Left lung (tissue), 10 donors: ENCODE data around the gene DSCAML1. TPM values are rescaled to one million over a fixed set of nuclear protein-coding genes. Genes with fewer than 3 reads are reported as not detected.

Source experiments
- ATAC-seq: fragments of 200-7000 bp; cut with Tn5 transposase; one replicate; pipeline ENCODE4 v1.9.1; 2020; ENCODE audit warnings: moderate library complexity
- DNase-seq, 4 donors: peaks; one replicate each; pipeline ENCODE4 v3.0.0-alpha.2; 2013 to 2020
- H3K27ac ChIP-seq, 2 donors: fragments of 200-600 bp; sonication (generic) in 1 of 2; one replicate each; pipeline versions ENCODE4 v1.5.0 to v1.8.0; 2020 to 2021
- H3K27me3 ChIP-seq, 2 donors: fragments of 200-600 bp; sonication (generic) in 1 of 2; one replicate each; pipeline versions ENCODE4 v1.5.0 to v1.8.0; 2020 to 2021
- H3K36me3 ChIP-seq, 2 donors: fragments of 200-600 bp; sonication (generic) in 1 of 2; one replicate each; pipeline versions ENCODE4 v1.5.0 to v1.8.0; 2020 to 2021
- H3K4me1 ChIP-seq, 2 donors: fragments of 200-600 bp; one replicate each; pipeline ENCODE4 v1.8.0; 2021
- H3K4me3 ChIP-seq, 2 donors: fragments of 200-600 bp; sonication (generic) in 1 of 2; one replicate each; pipeline versions ENCODE4 v1.5.0 to v1.8.0; 2020 to 2021; ENCODE audit warnings: mild to moderate bottlenecking in 1 of 2
- H3K9me3 ChIP-seq, 2 donors: fragments of 200-600 bp; sonication (generic) in 1 of 2; one replicate each; pipeline versions ENCODE4 v1.5.0 to v1.8.0; 2020 to 2021
- intact Hi-C, 2 donors: fragments of 100-400 bp; cut with DNase I; formaldehyde crosslinking; loops; one replicate each; pipeline versions ENCODE4 v1.11.2 to v1.14.2; 2022
- polyA plus RNA-seq, 6 donors: library from polyadenylated mRNA; unstranded; fragments of 120-200 nt; gene quantifications; one replicate each; pipeline ENCODE4 v1.2.1, GENCODE V29; 2013; ENCODE audit not compliant: insufficient read length in 6 of 6
- total RNA-seq, 2 donors: library from RNA; stranded (reverse); fragmentation: NEBNext Ultra II Directional; extraction: Animal tissue kit (Norgen Biotek cat#: 25700); gene quantifications; one replicate each; pipeline ENCODE4 v1.2.1, GENCODE V29; 2021
- TF ChIP-seq, protein P1 (sequence below), 2 donors: fragments of 200-600 bp; sonication (generic) in 1 of 2; IDR thresholded peaks; one replicate each; pipeline versions ENCODE4 v1.5.0 to v1.8.0; 2021; ENCODE audit warnings: antibody characterized with exemption in 2 of 2
- donor health status: DM: no; HTN: yes; CAD: no.
- donor health status: DM: no; HTN: no; CAD: no.

DSCAML1 gene
- total and polyA plus RNA-seq, 8 donors: 0.35 to 1.8 (median 1.2) TPM

GRCh38 chr11:117834838-117835443, 37.9 kb upstream of the DSCAML1 start:
- Histone ChIP-seq H3K36me3 (no peaks in the 10 kb centered on the region), H3K9me3 (no peaks in the 10 kb centered on the region), H3K4me1 (peaks cover 4 to 36% of the 10 kb centered on the region in 2 donors), H3K4me3 (no peak overlapping the region), H3K27me3 (no peaks in the 10 kb centered on the region), H3K27ac (no peak overlapping the region)
- intact Hi-C loops: no loop called here
- peak in 1 of 4 donors; percentile 17 for DNase-seq
- no peak for ATAC-seq
- TF ChIP-seq, protein P1, sequence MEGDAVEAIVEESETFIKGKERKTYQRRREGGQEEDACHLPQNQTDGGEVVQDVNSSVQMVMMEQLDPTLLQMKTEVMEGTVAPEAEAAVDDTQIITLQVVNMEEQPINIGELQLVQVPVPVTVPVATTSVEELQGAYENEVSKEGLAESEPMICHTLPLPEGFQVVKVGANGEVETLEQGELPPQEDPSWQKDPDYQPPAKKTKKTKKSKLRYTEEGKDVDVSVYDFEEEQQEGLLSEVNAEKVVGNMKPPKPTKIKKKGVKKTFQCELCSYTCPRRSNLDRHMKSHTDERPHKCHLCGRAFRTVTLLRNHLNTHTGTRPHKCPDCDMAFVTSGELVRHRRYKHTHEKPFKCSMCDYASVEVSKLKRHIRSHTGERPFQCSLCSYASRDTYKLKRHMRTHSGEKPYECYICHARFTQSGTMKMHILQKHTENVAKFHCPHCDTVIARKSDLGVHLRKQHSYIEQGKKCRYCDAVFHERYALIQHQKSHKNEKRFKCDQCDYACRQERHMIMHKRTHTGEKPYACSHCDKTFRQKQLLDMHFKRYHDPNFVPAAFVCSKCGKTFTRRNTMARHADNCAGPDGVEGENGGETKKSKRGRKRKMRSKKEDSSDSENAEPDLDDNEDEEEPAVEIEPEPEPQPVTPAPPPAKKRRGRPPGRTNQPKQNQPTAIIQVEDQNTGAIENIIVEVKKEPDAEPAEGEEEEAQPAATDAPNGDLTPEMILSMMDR (IDR thresholded peaks at IDR 0.05): no peak

- H3K36me3 ChIP-seq: no peaks in the 10 kb centered on the region
- intact Hi-C loops: no loop called here
- H3K27me3 ChIP-seq: no peaks in the 10 kb centered on the region
- no peak overlapping the region for H3K4me3 ChIP-seq
- no peaks in the 10 kb centered on the region for H3K9me3 ChIP-seq
- no peak overlapping the region for H3K27ac ChIP-seq
- ATAC-seq (no peak), DNase-seq (no peak)
- TF ChIP-seq, protein P1 (IDR thresholded peaks at IDR 0.05): no peak
- H3K4me1 ChIP-seq: peaks cover 5 to 42% of the 10 kb centered on the region in 2 donors
These were observed 37.2 kb upstream of the DSCAML1 start for GRCh38 chr11:117834068-117834810.

DNA sequence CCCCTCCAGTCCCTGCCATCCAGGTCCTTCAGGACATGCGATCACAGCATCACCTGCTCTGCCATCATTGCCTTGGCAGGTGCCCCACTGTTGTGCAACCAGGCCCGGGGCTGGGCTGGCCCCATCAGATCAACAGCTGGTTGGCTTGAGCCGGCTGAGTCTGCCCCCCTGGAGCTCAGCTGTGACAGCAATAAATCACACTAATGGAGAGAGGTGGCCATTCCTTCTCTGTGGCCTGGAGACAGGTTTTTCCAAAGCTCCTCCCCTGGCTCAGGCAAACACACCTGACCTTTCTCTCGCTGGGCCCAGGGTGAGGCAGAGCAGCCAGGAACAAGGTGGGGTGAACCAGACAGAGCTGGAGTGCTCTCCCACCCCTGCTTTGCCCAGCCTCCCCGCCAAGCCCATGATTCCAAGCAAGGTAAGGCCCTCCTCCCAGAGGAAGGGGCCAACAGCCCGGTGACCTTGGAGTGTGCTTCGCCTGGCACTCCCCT, 36.4 kb upstream of the DSCAML1 start:
- DNase-seq (peak in 2 of 4 donors; percentile 74 to 82), ATAC-seq (peak; percentile 67)
- no peaks in the 10 kb centered on the region for H3K27me3 ChIP-seq

GRCh38 chr11:117832511-117832910, 35.5 kb upstream of the DSCAML1 start:
- H3K9me3 ChIP-seq: no peaks in the 10 kb centered on the region
- DNase-seq (no peak), ATAC-seq (no peak)
- H3K36me3 ChIP-seq: no peaks in the 10 kb centered on the region
- H3K27ac ChIP-seq: no peak overlapping the region
- H3K27me3 ChIP-seq: no peaks in the 10 kb centered on the region
- TF ChIP-seq, protein P1 (IDR thresholded peaks at IDR 0.05): no peak
- intact Hi-C loops: no loop called here
- H3K4me3 ChIP-seq: no peak overlapping the region
- H3K4me1 ChIP-seq: peaks cover 12 to 56% of the 10 kb centered on the region in 2 donors

More for the DNA sequence above, 36.4 kb upstream of the DSCAML1 start:
- H3K27ac ChIP-seq: no peak overlapping the region
- H3K36me3 ChIP-seq: no peaks in the 10 kb centered on the region
- no peak overlapping the region for H3K4me3 ChIP-seq
- TF ChIP-seq, protein P1 (IDR thresholded peaks at IDR 0.05): no peak
- no peaks in the 10 kb centered on the region for H3K9me3 ChIP-seq
- intact Hi-C loops: no loop called here
- H3K4me1 ChIP-seq: peaks cover 12 to 50% of the 10 kb centered on the region in 2 donors
